GM10266 (cell line): ENCODE measurements around the gene AVP.
A peak's percentile ranks its signal among the peaks of the same experiment; 100 is the strongest.
"Not testable (repeated sequence)": the region's sequence is repeated elsewhere in the genome, so short reads cannot be mapped to it uniquely, and the experiment has no call there.

Experiments
- DNase-seq: peaks from one replicate; pipeline ENCODE4 v3.0.0; 2012; ENCODE audit errors: extremely low spot score
- CTCF ChIP-seq: IDR thresholded peaks from 2 replicates; pipeline ENCODE4 v1.5.1; 2012; ENCODE audit warnings: mild to moderate bottlenecking, low read depth; ENCODE audit not compliant: control insufficient read depth, insufficient read depth; ENCODE audit errors: missing control alignments

AVP gene

GRCh38 chr20:3074812-3075211 is 9.7 kb downstream of the AVP start:
- no peak for DNase-seq

GRCh38 chr20:3073251-3073643 is 11.3 kb downstream of the AVP start:
- not testable (repeated sequence) for DNase-seq

More at GRCh38 chr20:3074812-3075211, 9.7 kb downstream of the AVP start:
- no peak for TF ChIP-seq CTCF

- TF ChIP-seq CTCF: no peak
- no peak for DNase-seq
These were observed 11.8 kb downstream of the AVP start for GRCh38 chr20:3072530-3073250.

DNA sequence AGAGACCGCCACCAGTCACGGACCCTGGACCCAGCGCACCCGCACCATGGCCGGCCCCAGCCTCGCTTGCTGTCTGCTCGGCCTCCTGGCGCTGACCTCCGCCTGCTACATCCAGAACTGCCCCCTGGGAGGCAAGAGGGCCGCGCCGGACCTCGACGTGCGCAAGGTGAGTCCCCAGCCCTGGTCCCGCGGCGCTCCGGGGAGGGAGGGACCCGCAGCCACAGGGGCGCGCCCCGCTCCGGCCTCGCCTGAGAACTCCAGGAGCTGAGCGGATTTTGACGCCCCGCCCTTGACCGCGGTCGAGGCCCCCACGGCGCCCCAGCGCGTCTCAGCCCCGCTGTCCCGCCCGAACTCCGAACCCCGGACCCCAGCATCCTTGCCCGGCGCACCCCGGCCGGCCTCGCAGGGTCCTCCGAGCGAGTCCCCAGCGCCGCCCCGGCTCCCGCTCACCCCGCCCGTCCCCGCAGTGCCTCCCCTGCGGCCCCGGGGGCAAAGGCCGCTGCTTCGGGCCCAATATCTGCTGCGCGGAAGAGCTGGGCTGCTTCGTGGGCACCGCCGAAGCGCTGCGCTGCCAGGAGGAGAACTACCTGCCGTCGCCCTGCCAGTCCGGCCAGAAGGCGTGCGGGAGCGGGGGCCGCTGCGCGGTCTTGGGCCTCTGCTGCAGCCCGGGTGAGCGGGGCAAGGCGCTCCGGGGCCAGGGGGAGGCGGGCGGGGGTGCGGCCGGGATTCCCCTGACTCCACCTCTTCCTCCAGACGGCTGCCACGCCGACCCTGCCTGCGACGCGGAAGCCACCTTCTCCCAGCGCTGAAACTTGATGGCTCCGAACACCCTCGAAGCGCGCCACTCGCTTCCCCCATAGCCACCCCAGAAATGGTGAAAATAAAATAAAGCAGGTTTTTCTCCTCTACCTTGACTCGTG is 12.7 kb downstream of the AVP start, which contains the start of gene OXT:
Gene OXT, plus strand, starts transcription at position 11 of the 920 bp plus-strand sequence. Its CDS starts 36 bp downstream, at position 47.
- DNase-seq: no peak
- TF ChIP-seq CTCF: no peak

DNA sequence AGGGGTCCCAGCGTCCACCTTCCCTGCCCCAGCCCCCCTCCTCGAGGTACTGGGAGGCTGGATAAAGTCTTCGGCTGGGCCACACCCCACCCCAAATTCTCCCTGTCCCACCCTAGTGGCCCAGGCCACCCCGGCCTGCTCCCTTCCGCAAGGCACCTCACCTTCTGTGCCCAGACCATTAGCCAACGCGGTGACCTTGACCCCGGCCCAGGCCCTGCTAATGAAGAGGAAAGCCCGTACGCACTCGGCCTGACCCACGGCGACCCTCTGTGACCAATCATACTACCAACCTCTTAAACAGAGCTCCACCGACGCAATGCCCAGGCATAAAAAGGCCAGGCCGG is 13.3 kb downstream of the AVP start:
- DNase-seq: no peak
- TF ChIP-seq CTCF: no peak

- TF ChIP-seq CTCF: no peak
- no peak for DNase-seq
These were observed 13.8 kb downstream of the AVP start for GRCh38 chr20:3070725-3071124.

DNA sequence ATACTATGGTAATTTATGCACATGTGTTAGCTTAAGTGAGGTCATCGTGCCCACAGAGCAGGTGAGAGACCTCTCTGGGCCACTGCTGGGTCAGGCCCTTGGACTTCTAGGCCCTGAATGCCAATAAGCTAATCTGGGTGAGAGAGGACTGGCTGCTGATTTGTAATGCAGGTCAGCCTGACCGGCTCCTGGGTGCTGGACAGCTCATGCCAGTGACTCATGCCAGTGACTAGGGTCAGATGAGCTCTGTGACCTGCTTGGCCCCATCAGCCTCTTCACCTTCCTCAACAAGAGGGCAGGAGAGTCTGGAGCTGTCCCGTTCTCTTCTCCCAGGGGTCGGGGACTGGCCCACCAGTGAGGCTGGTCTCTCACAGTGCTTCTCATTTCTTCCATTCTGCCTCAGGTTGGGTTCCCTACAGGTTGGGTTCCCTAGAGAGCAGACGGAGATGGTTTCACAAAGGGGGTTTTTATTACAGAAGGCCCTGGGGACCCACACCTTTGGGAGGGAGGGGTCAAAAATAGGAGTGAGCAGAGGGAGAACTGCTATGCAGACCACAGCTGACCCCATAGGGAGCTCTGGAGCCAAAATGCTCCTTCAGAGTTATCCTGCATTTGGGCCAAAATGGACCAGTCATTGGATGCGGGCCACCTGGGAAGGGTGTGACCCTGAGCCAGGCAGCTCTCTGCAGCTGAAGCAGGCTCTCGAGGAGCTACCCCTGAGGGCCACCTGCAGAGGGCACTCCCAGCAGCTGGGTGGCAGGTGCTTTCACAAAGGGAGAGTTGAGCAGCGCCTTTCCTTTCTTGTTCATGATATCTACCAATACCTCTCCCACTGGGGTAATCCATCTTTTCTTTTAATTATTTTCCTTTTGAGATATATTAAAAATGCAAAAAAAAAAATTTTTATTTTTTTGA is 15.3 kb downstream of the AVP start:
- TF ChIP-seq CTCF: peak; percentile 41
- DNase-seq: no peak
